H1 (cell line): ENCODE results near the gene RNU6-7. TPM values are rescaled to one million over a fixed set of nuclear protein-coding genes. Genes with fewer than 3 reads are reported as not detected.

Experiments used
- CTCF ChIA-PET: fragments of 300-600 bp; sonication (Branson Sonifier 250); formaldehyde crosslinking; loops from one replicate; lab custom pipeline; 2021; ENCODE audit not compliant: partially characterized antibody; lab: Charles Lee
- POLR2A ChIA-PET: fragments of 300-600 bp; sonication (Branson Sonifier 250); formaldehyde crosslinking; loops from one replicate; lab custom pipeline; 2021; ENCODE audit warnings: inconsistent platforms; ENCODE audit not compliant: partially characterized antibody; lab: Charles Lee
- DNase-seq, 2 experiments: peaks; one replicate each; pipeline versions ENCODE4 v3.0.0 to v3.0.0-alpha.2; 2010 to 2022; ENCODE audit warnings: low spot score in 2 of 2, low read depth in 1 of 2, mixed read lengths in 1 of 2
- FAIRE-seq: peaks from 2 replicates; lab custom pipeline; 2011; peaks lifted over from hg19 to GRCh38; lab: Jason Lieb, UNC
- H2AFZ ChIP-seq: 2 replicates; pipeline ENCODE4 v1.8.1; 2012; ENCODE audit warnings: low read length, inconsistent platforms
- H2AK5ac ChIP-seq: 2 replicates; pipeline ENCODE4 v1.6.1; 2013; ENCODE audit warnings: low read depth, low read length
- H2BK120ac ChIP-seq: replicated peaks from 2 replicates; pipeline ENCODE3; 2013; ENCODE audit warnings: low read depth, low read length, inconsistent platforms
- H2BK12ac ChIP-seq: 2 replicates; pipeline ENCODE4 v1.6.1; 2013; ENCODE audit warnings: low read depth, low read length
- H2BK15ac ChIP-seq: 2 replicates; pipeline ENCODE4 v1.6.1; 2013; ENCODE audit warnings: low read length
- H2BK20ac ChIP-seq: 2 replicates; pipeline ENCODE4 v1.6.1; 2013; ENCODE audit warnings: low read length
- H2BK5ac ChIP-seq: 2 replicates; pipeline ENCODE4 v1.6.1; 2013; ENCODE audit warnings: low read depth, low read length
- H3K14ac ChIP-seq: 2 replicates; pipeline ENCODE4 v1.6.1; 2013; ENCODE audit warnings: inconsistent platforms; ENCODE audit not compliant: insufficient read length
- H3K18ac ChIP-seq: 2 replicates; pipeline ENCODE4 v1.6.1; 2013; ENCODE audit warnings: low read length; ENCODE audit errors: extremely low read depth
- H3K23ac ChIP-seq: 2 replicates; pipeline ENCODE4 v1.6.1; 2013; ENCODE audit warnings: inconsistent platforms; ENCODE audit not compliant: insufficient read length
- H3K23me2 ChIP-seq: 2 replicates; pipeline ENCODE4 v1.6.1; 2013; ENCODE audit warnings: low read depth, low read length
- H3K27ac ChIP-seq: 2 replicates; pipeline ENCODE4 v1.6.1; 2011; ENCODE audit warnings: low read depth, low read length, inconsistent platforms
- H3K27me3 ChIP-seq, 4 experiments: replicated peaks in 1 of 4; 1 replicate in 1 of 4; 2 replicates in 3 of 4; pipeline versions ENCODE4 v1.6.1 to v1.8.1; 2011 to 2013; ENCODE audit warnings: low read length in 3 of 4, mild to moderate bottlenecking in 3 of 4, inconsistent platforms in 2 of 4, mixed read lengths in 2 of 4, moderate library complexity in 1 of 4; ENCODE audit not compliant: control insufficient read depth in 3 of 4, insufficient read depth in 3 of 4; ENCODE audit errors: extremely low read depth in 1 of 4
- H3K36me3 ChIP-seq, 4 experiments: 2 replicates each; pipeline versions ENCODE4 v1.6.1 to v1.8.1; 2011 to 2013; ENCODE audit warnings: mild to moderate bottlenecking in 4 of 4, low read length in 3 of 4, moderate library complexity in 2 of 4, control low read depth in 1 of 4, inconsistent platforms in 1 of 4; ENCODE audit not compliant: insufficient read depth in 4 of 4, control insufficient read depth in 2 of 4
- H3K4ac ChIP-seq: replicated peaks from 2 replicates; pipeline ENCODE3; 2013; ENCODE audit warnings: low read length, low read depth, mixed read lengths, inconsistent platforms; ENCODE audit not compliant: insufficient read length
- H3K4me1 ChIP-seq, 4 experiments: replicated peaks in 1 of 4; 1 replicate in 1 of 4; 2 replicates in 3 of 4; pipeline versions ENCODE4 v1.6.1 to v1.8.1; 2011 to 2013; ENCODE audit warnings: low read length in 3 of 4, inconsistent platforms in 2 of 4, mixed read lengths in 1 of 4; ENCODE audit not compliant: insufficient read depth in 4 of 4, control insufficient read depth in 3 of 4
- H3K4me2 ChIP-seq, 2 experiments: 2 replicates each; pipeline versions ENCODE4 v1.6.1 to v1.8.1; 2011 to 2013; ENCODE audit warnings: low read depth in 2 of 2, low read length in 2 of 2, control low read depth in 1 of 2, inconsistent platforms in 1 of 2, mild to moderate bottlenecking in 1 of 2; ENCODE audit not compliant: insufficient read depth in 1 of 2
- H3K4me3 ChIP-seq, 4 experiments: fragments of 200-600, 300-600 bp in 1 of 4; sonication (generic), shearing (Covaris generic), sonication (Bioruptor Twin) in 1 of 4; 2 replicates each; pipeline versions ENCODE4 v1.5.1 to v1.8.1; 2011 to 2016; ENCODE audit warnings: low read length in 4 of 4, low read depth in 3 of 4, control low read depth in 2 of 4, inconsistent platforms in 2 of 4, mild to moderate bottlenecking in 2 of 4, mixed read lengths in 1 of 4, moderate library complexity in 1 of 4; ENCODE audit not compliant: insufficient read depth in 2 of 4; ENCODE audit errors: extremely low read depth in 1 of 4
- H3K56ac ChIP-seq: replicated peaks from 2 replicates; pipeline ENCODE3; 2013; ENCODE audit warnings: low read depth, mild to moderate bottlenecking, mixed read lengths, low read length, inconsistent platforms; ENCODE audit not compliant: insufficient read length
- H3K79me1 ChIP-seq: 2 replicates; pipeline ENCODE4 v1.6.1; 2013; ENCODE audit warnings: low read depth, low read length, control low read depth
- H3K79me2 ChIP-seq, 2 experiments: 2 replicates each; pipeline versions ENCODE4 v1.6.1 to v1.8.1; 2012 to 2013; ENCODE audit warnings: low read length in 2 of 2, mild to moderate bottlenecking in 2 of 2, inconsistent platforms in 1 of 2; ENCODE audit not compliant: insufficient read depth in 2 of 2, control insufficient read depth in 1 of 2
- H3K9ac ChIP-seq, 4 experiments: replicated peaks in 1 of 4; 1 replicate in 1 of 4; 2 replicates in 3 of 4; pipeline versions ENCODE4 v1.6.1 to v1.8.1; 2011 to 2013; ENCODE audit warnings: low read depth in 3 of 4, low read length in 3 of 4, control low read depth in 2 of 4, mild to moderate bottlenecking in 2 of 4, moderate library complexity in 2 of 4, inconsistent platforms in 1 of 4; ENCODE audit errors: extremely low read depth in 1 of 4
- H3K9me3 ChIP-seq, 2 experiments: 2 replicates each; pipeline versions ENCODE4 v1.6.1 to v1.8.1; 2012 to 2013; ENCODE audit warnings: mild to moderate bottlenecking in 2 of 2, moderate library complexity in 2 of 2, control low read depth in 1 of 2, inconsistent platforms in 1 of 2, low read depth in 1 of 2, low read length in 1 of 2, mixed read lengths in 1 of 2; ENCODE audit not compliant: insufficient read depth in 2 of 2
- H4K20me1 ChIP-seq, 2 experiments: replicated peaks in 1 of 2; 2 replicates each; pipeline versions ENCODE3 to v1.8.1; 2011 to 2013; ENCODE audit warnings: inconsistent platforms in 2 of 2, low read length in 2 of 2, mild to moderate bottlenecking in 1 of 2; ENCODE audit not compliant: insufficient read depth in 2 of 2, control insufficient read depth in 1 of 2
- H4K5ac ChIP-seq: 2 replicates; pipeline ENCODE4 v1.6.1; 2013; ENCODE audit warnings: low read length, low read depth, mixed read lengths, inconsistent platforms; ENCODE audit not compliant: insufficient read length
- H4K8ac ChIP-seq: 2 replicates; pipeline ENCODE4 v1.8.0; 2013; ENCODE audit warnings: mild to moderate bottlenecking, moderate library complexity, low read length, inconsistent platforms; ENCODE audit not compliant: insufficient read depth; ENCODE audit errors: extremely low read depth
- H4K91ac ChIP-seq: replicated peaks from 2 replicates; pipeline ENCODE3; 2013; ENCODE audit warnings: low read length, mixed read lengths, inconsistent platforms; ENCODE audit not compliant: insufficient read length
- EP300 ChIP-seq, 2 experiments: IDR thresholded peaks; 1 replicate in 1 of 2; 2 replicates in 1 of 2; pipeline ENCODE4 v1.6.1; 2011 to 2012; ENCODE audit warnings: low read depth in 2 of 2, low read length in 2 of 2, mild to moderate bottlenecking in 2 of 2, borderline replicate concordance in 1 of 2, inconsistent platforms in 1 of 2, moderate library complexity in 1 of 2
- HDAC2 ChIP-seq, 2 experiments: fragments of 300-600 bp in 1 of 2; sonication (generic) in 1 of 2; IDR thresholded peaks; 2 replicates each; pipeline ENCODE4 v1.6.1; 2011 to 2012; ENCODE audit warnings: low read depth in 2 of 2, low read length in 2 of 2, mild to moderate bottlenecking in 2 of 2, moderate library complexity in 2 of 2, borderline replicate concordance in 1 of 2, inconsistent platforms in 1 of 2
- RAD21 ChIP-seq, 2 experiments: IDR thresholded peaks in 1 of 2; conservative IDR thresholded peaks in 1 of 2; 2 replicates each; pipeline ENCODE4 v1.6.1; 2011; ENCODE audit warnings: low read depth in 2 of 2, low read length in 2 of 2, improper control_type of control experiment in 1 of 2, inconsistent platforms in 1 of 2, mild to moderate bottlenecking in 1 of 2, moderate library complexity in 1 of 2
- SIX5 ChIP-seq: IDR thresholded peaks from 2 replicates; pipeline ENCODE4 v1.6.1; 2011; ENCODE audit warnings: mild to moderate bottlenecking, low read depth, low read length
- SP2 ChIP-seq: IDR thresholded peaks from 2 replicates; pipeline ENCODE4 v1.6.1; 2012; ENCODE audit warnings: mild to moderate bottlenecking, low read length, inconsistent platforms
- WGBS, 2 experiments: shearing (Covaris generic) in 1 of 2; methylation state at CpG; one replicate each; pipeline versions ENCODE4 v1.1.6 to v1.1.7; 2013 to 2015; ENCODE audit warnings: low lambda C conversion rate in 2 of 2, mixed read lengths in 2 of 2, inconsistent platforms in 1 of 2, low coverage in 1 of 2, missing lambda C conversion rate in 1 of 2; ENCODE audit not compliant: insufficient replicate concordance in 2 of 2, insufficient coverage in 1 of 2, insufficient read length in 1 of 2; ENCODE audit errors: extremely low coverage in 1 of 2, missing lambda C conversion rate in 1 of 2; 5-methylcytosine and 5-hydroxymethylcytosine counted together
- polyA plus RNA-seq, 7 experiments: library from polyadenylated mRNA; depleted of rRNA in 3 of 7; stranded (reverse) in 5 of 7; unstranded in 2 of 7; fragments of >200 nt in 5 of 7; fragments of 200-250 nt in 2 of 7; gene quantifications; 1 replicate in 5 of 7; 2 replicates in 1 of 7; 4 replicates in 1 of 7; pipeline versions ENCODE4 v1.2.1 to v1.2.3, GENCODE V29; 2011 to 2013; ENCODE audit warnings: missing spikeins in 2 of 7, mixed read lengths in 2 of 7
- total RNA-seq: library from RNA; stranded (reverse); fragmentation: NEBNext Ultra II Directional; extraction: Animal tissue kit (Norgen Biotek cat#: 25700); gene quantifications from 2 replicates; pipeline ENCODE4 v1.2.1, GENCODE V29; 2021

The RNU6-7 gene
- total and polyA plus RNA-seq, 2 of the 8 experiments (the other 6 are each of a cell fraction or from before 2014, with no cell fraction given) = not detected

GRCh38 chr14:32230181-32230580 lies 28.3 kb downstream of the RNU6-7 start:
- Histone ChIP-seq H3K9me3 (no peaks in the 10 kb centered on the region), H3K4me3 (no peak overlapping the region), H2BK20ac (no peak overlapping the region), H3K4me2 (no peak overlapping the region), H3K79me2 (no peaks in the 10 kb centered on the region), H3K23ac (no peak overlapping the region), H2BK5ac (no peak overlapping the region), H4K20me1 (no peaks in the 10 kb centered on the region), H3K18ac (no peak overlapping the region), H3K4me1 (no peaks in the 10 kb centered on the region), H3K14ac (no peak overlapping the region), H3K56ac (no peak overlapping the region), H3K79me1 (no peaks in the 10 kb centered on the region), H3K23me2 (no peaks in the 10 kb centered on the region), H2AFZ (0 out of 2 replicates have a peak overlapping the region, but pooled peaks have one; percentile 23), H2BK120ac (no peak overlapping the region), H3K27me3 (no peaks in the 10 kb centered on the region), H3K27ac (no peak overlapping the region), H2BK12ac (no peak overlapping the region), H4K5ac (no peak overlapping the region), H3K9ac (no peak overlapping the region), H4K91ac (no peak overlapping the region), H3K36me3 (no peaks in the 10 kb centered on the region), H2AK5ac (no peak overlapping the region), H3K4ac (no peak overlapping the region), H2BK15ac (no peak overlapping the region), H4K8ac (no peak overlapping the region)
- FAIRE-seq = no peak
- no peak for DNase-seq
- WGBS, 2 experiments = 87% methylated on average over 3 of the region's 3 CpGs; no CpG with 5 or more reads in 1 of the 2 experiments
- no peak for TF ChIP-seq SP2
- TF ChIP-seq SIX5 = no peak
- no peak for TF ChIP-seq HDAC2 (IDR thresholded peaks at IDR 0.05; ENCODE audit: borderline replicate concordance in 1 of 2, low read depth in 2 of 2, low read length in 2 of 2)
- TF ChIP-seq EP300 (IDR thresholded peaks at IDR 0.05; ENCODE audit: borderline replicate concordance in 1 of 2, low read depth in 2 of 2, low read length in 2 of 2) = no peak
- 0 out of 4 replicates have a peak, but pooled peaks of 1 of the 2 experiments have one; percentile 7 for TF ChIP-seq RAD21 (IDR thresholded peaks at IDR 0.05 in 1 of 2, conservative IDR thresholded peaks at IDR 0.05 in 1 of 2; ENCODE audit: low read depth in 2 of 2, low read length in 2 of 2)
- POLR2A ChIA-PET = no interaction called here
- CTCF ChIA-PET = interaction anchor here (1.4 kb wide), 1 partner anchor 24 kb away, joined by 4 read pairs; no protein-coding TSS in a partner anchor
